Fibroblast of villous mesenchyme (primary cell): ENCODE measurements around the gene MRPL42. TPM values are rescaled to one million over a fixed set of nuclear protein-coding genes. Genes with fewer than 3 reads are reported as not detected.
A peak's percentile ranks its signal among the peaks of the same experiment; 100 is the strongest.
"Not testable (repeated sequence)": the region's sequence is repeated elsewhere in the genome, so short reads cannot be mapped to it uniquely, and the experiment has no call there.

ENCODE experiments used
- DNase-seq: peaks from one replicate; pipeline ENCODE4 v3.0.0-alpha.2; 2010; ENCODE audit warnings: low read depth
- H3K4me3 ChIP-seq: 2 replicates; pipeline ENCODE4 v1.5.1; 2011; ENCODE audit warnings: low read depth, mild to moderate bottlenecking, low read length
- total RNA-seq: library from RNA; depleted of rRNA; stranded (reverse); fragments of >200 nt; gene quantifications from 2 replicates; pipeline ENCODE4 v1.2.3, GENCODE V29; 2012
- TF ChIP-seq, protein P1 (sequence below): IDR thresholded peaks from 2 replicates; pipeline ENCODE4 v1.5.1; 2012; ENCODE audit warnings: low read depth, mild to moderate bottlenecking, low read length; ENCODE audit not compliant: insufficient read depth

MRPL42 gene
- total RNA-seq, 1 donor = 57.0 TPM

- TF ChIP-seq, protein P1, sequence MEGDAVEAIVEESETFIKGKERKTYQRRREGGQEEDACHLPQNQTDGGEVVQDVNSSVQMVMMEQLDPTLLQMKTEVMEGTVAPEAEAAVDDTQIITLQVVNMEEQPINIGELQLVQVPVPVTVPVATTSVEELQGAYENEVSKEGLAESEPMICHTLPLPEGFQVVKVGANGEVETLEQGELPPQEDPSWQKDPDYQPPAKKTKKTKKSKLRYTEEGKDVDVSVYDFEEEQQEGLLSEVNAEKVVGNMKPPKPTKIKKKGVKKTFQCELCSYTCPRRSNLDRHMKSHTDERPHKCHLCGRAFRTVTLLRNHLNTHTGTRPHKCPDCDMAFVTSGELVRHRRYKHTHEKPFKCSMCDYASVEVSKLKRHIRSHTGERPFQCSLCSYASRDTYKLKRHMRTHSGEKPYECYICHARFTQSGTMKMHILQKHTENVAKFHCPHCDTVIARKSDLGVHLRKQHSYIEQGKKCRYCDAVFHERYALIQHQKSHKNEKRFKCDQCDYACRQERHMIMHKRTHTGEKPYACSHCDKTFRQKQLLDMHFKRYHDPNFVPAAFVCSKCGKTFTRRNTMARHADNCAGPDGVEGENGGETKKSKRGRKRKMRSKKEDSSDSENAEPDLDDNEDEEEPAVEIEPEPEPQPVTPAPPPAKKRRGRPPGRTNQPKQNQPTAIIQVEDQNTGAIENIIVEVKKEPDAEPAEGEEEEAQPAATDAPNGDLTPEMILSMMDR = no peak
- H3K4me3 ChIP-seq = no peak overlapping the region
- DNase-seq = peak; percentile 71
Observed at GRCh38 chr12:93427779-93428564, 39.3 kb upstream of the MRPL42 start.

DNA sequence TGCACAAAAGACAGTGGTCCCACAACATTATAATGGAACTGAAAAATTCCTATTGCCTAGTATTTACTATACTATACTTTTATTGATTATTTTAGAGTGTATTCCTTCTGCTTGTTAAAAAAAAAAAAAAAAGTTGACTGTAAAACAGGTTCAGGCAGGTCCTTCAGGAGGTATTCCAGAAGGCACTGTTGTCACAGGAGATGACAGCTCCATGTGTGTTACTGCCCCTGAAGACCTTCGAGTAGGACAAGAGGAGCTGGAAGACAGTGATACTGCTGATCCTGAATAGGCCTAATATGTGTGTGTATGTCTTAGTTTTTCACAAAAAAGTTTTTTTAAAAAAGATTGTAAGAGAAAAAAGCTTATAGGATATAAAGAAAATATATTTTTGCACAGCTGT lies 37.9 kb upstream of the MRPL42 start:
- TF ChIP-seq, protein P1 = no peak
- H3K4me3 ChIP-seq = no peak overlapping the region
- no peak for DNase-seq

DNA sequence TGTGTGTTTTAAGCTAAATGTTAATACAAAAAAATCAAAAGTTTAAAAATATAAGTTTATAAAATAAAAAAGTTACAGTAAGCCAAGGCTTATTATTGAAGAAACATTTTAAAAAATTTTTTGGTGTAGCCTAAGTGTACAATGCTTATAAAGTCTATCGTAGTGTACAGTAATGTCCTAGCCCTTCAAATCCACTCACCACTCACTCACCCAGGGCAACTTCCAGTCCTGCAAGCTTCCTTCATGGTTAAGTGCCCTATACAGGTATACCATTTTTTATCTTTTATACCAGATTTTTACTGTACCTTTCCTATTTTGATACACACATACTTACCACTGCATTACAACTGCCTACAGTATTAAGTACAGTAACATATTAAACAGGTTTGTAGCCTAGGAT lies 37.5 kb upstream of the MRPL42 start:
- no peak for DNase-seq
- no peak overlapping the region for H3K4me3 ChIP-seq
- TF ChIP-seq, protein P1 = no peak

GRCh38 chr12:93430280-93430679 lies 37.0 kb upstream of the MRPL42 start:
- TF ChIP-seq, protein P1 = no peak
- no peak overlapping the region for H3K4me3 ChIP-seq
- no peak for DNase-seq

DNA sequence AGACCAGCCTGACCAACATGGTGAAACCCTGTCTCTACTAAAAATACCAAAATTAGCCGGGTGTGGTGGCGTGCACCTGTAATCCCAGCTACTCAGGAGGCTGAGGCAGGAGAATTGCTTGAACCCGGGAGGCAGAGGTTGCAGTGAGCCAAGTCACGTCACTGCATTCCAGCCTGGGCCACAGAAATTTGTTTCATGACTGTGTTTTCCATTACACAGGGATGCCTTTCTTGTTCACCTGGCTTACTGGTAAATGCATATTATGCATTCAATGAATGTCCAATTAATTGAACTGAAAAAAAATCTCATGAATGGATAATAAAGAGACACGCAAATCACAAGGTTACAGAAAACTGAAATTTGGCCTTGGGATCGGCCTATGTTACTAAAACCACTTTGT lies 35.3 kb upstream of the MRPL42 start:
- not testable (repeated sequence) for H3K4me3 ChIP-seq, DNase-seq

GRCh38 chr12:93434256-93434865 lies 33.0 kb upstream of the MRPL42 start:
- TF ChIP-seq, protein P1 = no peak
- DNase-seq = no peak
- H3K4me3 ChIP-seq = no peak overlapping the region

DNA sequence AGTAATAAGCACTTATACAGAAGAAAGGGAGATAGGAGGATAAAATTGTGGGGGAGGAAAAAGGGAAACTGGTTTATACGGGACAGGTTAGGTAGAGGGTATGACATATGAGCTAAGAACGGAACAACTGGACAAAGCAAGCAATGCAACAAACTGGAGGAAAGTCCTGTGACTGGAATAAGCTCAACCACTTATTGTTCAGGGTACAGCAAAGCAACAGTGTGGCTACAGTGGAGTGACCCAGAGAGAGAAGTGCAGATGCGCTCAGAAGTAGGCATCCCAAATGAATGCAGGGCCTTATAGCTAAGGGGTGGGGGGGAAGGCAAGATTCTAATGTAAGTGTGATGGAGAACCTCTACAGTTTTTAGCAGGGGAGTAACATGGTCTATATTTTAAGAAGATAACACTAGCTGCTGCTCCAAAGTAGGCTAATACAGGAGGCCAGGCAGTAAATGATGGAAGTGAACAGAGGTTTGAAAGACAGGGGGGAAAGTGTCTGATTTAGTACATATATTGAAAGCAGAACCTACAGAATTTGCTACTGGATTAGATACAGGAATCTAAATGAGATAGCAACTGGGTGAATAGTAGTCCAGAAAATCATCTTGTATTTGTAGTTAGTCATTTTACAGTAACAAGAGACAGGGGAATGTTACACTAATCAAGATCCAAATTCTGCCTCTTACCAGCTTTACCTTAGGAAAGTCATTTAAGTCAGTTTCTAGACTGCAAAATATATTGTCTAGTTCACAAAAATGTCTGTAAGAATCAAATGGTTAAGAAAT lies 28.9 kb upstream of the MRPL42 start:
- H3K4me3 ChIP-seq = no peak overlapping the region
- no peak for DNase-seq
- TF ChIP-seq, protein P1 = no peak
